Adipocyte (in vitro differentiated cells): ENCODE measurements around the gene ACHE.
A peak's percentile ranks its signal among the peaks of the same experiment; 100 is the strongest.
"Not testable (repeated sequence)": the region's sequence is repeated elsewhere in the genome, so short reads cannot be mapped to it uniquely, and the experiment has no call there.

Source experiments
- DNase-seq: peaks from one replicate; pipeline ENCODE4 v3.0.0-alpha.2; 2015; ENCODE audit warnings: low read depth
- H3K27me3 ChIP-seq: replicated peaks from 2 replicates; pipeline ENCODE4 v1.7.0; 2013; ENCODE audit warnings: mild to moderate bottlenecking, low read length, moderate library complexity; ENCODE audit not compliant: control insufficient read depth, insufficient read depth
- H3K36me3 ChIP-seq: 2 replicates; pipeline ENCODE4 v1.7.0; 2013; ENCODE audit warnings: low read length, mild to moderate bottlenecking, moderate library complexity; ENCODE audit not compliant: control insufficient read depth, insufficient read depth, severe bottlenecking
- H3K4me1 ChIP-seq: 2 replicates; pipeline ENCODE4 v1.7.0; 2013; ENCODE audit warnings: mild to moderate bottlenecking, low read length, moderate library complexity; ENCODE audit not compliant: control insufficient read depth, insufficient read depth
- H3K4me3 ChIP-seq: 2 replicates; pipeline ENCODE4 v1.7.0; 2013; ENCODE audit warnings: mild to moderate bottlenecking, low read length, moderate library complexity
- H3K9ac ChIP-seq: 2 replicates; pipeline ENCODE4 v1.7.0; 2013; ENCODE audit warnings: mild to moderate bottlenecking, low read length, moderate library complexity
- H3K9me3 ChIP-seq: 2 replicates; pipeline ENCODE4 v1.7.0; 2013; ENCODE audit warnings: mild to moderate bottlenecking, low read length, moderate library complexity; ENCODE audit not compliant: control insufficient read depth

ACHE gene

DNA sequence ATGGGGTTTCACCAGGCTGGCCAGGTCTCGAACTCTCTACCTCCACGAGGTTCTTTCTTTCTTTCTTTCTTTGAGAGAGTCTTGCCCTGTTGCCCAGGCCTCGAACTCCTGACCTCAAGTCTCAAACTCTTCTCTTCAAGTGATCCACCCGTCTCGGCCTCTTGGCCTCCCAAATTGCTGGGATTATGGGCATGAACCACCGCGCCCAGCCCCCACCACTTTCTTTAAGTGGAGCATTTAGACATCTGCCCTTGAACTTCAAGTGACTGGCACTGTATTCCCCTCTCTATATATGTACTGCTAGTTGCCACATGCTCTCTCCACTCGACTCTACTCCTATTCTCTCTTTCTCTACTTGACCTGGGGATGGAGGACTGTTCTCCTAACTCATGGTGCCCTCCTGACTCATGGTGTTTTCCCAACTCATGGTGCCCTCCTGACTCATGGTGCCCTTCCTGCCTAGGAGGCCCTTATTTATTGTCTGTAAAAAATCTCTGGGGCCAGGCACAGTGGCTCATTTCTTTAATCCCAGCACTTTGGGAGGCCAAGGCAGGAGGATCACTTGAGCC is 19.3 kb upstream of the ACHE start:
- Histone ChIP-seq H3K27me3 (peaks cover 18% of the 10 kb centered on the region), H3K4me3 (no peak overlapping the region), H3K36me3 (no peaks in the 10 kb centered on the region), H3K9me3 (no peaks in the 10 kb centered on the region), H3K4me1 (peaks cover 3% of the 10 kb centered on the region), H3K9ac (no peak overlapping the region)
- DNase-seq = no peak

DNA sequence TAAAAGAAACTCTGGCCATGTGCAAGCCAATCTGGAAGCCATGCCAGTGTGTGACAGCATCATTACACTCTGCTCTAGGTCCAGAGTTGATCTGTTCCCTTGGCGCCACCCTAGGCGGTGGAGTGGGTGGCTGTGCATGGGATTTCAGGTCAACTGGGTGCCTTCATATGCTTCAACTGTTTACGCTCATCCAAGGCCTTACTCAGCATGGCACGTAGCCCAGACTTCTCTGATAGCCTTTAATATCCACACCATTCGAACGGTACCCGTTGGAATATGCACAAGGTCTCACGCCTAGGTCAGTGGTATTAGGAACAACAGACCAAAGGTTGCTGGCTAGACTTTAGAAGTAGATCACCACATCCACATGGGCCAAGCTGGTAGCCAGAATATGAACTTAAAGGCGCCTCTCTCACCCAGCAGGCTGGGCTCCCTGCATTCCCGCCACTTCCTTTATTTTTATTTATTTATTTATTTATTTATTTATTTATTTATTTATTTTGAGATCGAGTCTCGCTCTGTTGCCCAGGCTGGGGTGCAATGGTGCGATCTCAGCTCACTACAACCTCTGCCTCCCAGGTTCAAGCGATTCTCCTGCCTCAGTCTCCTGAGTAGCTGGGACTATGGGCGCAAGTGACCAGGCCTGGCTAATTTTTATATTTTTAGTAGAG is 18.7 kb upstream of the ACHE start:
- no peaks in the 10 kb centered on the region for H3K9me3 ChIP-seq
- H3K36me3 ChIP-seq = no peaks in the 10 kb centered on the region
- peaks cover 3% of the 10 kb centered on the region for H3K4me1 ChIP-seq
- DNase-seq = no peak
- no peak overlapping the region for H3K4me3 ChIP-seq
- H3K27me3 ChIP-seq = peaks cover 16% of the 10 kb centered on the region
- no peak overlapping the region for H3K9ac ChIP-seq

DNA sequence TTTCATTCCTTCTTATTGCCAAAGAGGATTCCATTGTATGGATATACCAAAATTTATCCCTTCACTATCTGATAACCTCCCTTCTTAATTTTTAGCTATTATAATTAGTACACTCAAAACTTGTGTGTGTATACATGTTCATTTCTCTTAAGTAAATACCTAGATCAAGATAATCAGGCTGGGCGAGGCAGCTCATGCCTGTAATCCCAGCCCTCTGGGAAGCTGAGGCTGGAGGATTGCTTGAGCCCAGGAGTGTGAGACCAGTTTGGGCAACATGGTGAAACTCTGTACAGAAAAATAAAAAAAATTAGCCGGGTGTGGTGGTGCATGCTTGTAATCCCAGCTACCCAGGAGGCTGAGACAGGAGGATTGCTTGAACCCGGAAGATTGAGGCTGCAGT is 15.8 kb upstream of the ACHE start:
- DNase-seq = no peak
- no peaks in the 10 kb centered on the region for H3K36me3 ChIP-seq
- H3K4me1 ChIP-seq = peaks cover 3% of the 10 kb centered on the region
- H3K4me3 ChIP-seq = no peak overlapping the region
- H3K9ac ChIP-seq = no peak overlapping the region
- H3K27me3 ChIP-seq = peaks cover 3% of the 10 kb centered on the region
- H3K9me3 ChIP-seq = peaks cover 4% of the 10 kb centered on the region

DNA sequence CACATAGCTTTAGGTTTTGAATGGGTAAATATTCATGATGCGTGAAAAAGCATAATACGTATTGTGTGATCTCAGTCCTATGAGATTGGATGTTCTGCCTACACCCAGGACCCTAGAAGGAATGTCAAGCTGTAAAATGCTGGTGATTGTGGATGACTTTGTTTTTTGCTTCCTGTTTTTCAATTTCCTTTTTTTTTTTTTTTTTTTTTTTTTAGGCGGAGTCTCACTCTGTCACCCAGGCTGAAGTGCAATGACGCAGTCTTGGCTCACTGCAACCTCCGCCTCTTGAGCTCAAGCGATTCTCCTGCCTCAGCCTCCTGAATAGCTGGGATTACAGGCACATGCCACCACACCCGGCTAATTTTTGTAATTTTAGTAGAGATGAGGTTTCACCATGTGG is 14.8 kb upstream of the ACHE start:
- not testable (repeated sequence) for H3K36me3 ChIP-seq, H3K4me3 ChIP-seq, H3K4me1 ChIP-seq, H3K9me3 ChIP-seq, H3K9ac ChIP-seq, DNase-seq, H3K27me3 ChIP-seq

DNA sequence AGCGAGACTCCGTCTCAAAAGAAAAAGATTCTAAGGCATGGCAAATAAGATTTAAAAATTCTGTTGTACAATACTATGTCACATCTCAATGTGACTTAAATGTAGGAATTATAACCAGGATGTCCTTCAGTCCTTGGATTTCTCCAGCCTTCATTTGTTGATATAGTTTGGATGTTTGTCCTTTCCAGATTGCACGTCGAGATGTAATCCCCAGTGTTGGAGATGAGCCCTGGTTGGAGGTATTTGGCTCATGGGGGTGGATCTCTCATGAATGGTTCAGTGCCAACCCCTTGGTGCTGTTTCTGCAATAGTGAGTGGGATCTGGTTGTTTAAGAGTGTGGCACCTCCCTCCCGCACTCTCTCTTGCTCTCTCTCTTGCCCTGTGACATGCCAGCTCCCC is 12.8 kb upstream of the ACHE start:
- no peak overlapping the region for H3K4me3 ChIP-seq
- no peak overlapping the region for H3K9ac ChIP-seq
- no peaks in the 10 kb centered on the region for H3K36me3 ChIP-seq
- peaks cover 3% of the 10 kb centered on the region for H3K27me3 ChIP-seq
- H3K9me3 ChIP-seq = peaks cover 7% of the 10 kb centered on the region
- H3K4me1 ChIP-seq = no peaks in the 10 kb centered on the region
- no peak for DNase-seq

DNA sequence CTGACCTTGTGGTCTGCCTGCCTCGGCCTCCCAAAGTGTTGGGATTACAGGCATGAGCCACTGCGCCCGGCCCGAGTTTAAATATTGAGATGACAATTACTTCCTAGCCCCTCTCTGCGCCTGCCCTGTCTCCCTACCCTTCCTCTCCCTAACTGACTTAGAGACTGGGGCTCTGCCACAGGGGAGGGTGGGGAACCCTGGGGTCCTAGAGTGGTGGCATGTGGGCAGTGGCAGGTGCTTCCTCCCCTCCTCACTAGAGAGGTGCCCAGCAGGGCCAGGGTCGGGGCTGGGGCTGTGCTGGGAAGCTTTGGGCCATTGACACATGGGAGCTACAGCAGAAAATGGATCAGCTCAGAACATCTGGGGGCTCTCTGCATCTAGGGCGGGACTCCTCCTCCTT is 7.0 kb upstream of the ACHE start:
- DNase-seq = no peak
- Histone ChIP-seq H3K9me3 (peaks cover 7% of the 10 kb centered on the region), H3K36me3 (no peaks in the 10 kb centered on the region), H3K4me1 (no peaks in the 10 kb centered on the region), H3K9ac (no peak overlapping the region), H3K27me3 (peaks cover 25% of the 10 kb centered on the region), H3K4me3 (no peak overlapping the region)

DNA sequence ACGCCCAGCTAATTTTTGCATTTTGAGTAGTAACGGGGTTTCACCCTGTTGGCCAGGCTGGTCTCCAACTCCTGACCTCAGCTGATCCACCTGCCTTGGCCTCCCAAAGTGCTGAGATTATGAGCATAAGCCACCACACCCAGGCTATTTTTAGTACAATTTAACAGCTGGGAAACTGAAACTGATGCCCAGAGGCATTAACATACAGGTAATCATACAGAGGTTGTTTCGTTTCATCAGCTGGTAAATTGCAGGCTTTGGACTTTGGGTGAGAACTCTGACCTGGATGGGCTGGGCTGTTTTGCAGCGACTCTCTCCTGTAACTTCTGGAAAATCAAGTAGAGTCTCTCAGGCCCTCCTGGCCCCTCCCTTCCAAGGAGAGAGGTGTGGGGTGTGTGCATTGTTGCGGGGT is 6.2 kb upstream of the ACHE start:
- no peak for DNase-seq
- no peaks in the 10 kb centered on the region for H3K4me1 ChIP-seq
- peaks cover 7% of the 10 kb centered on the region for H3K9me3 ChIP-seq
- no peaks in the 10 kb centered on the region for H3K36me3 ChIP-seq
- no peak overlapping the region for H3K9ac ChIP-seq
- H3K4me3 ChIP-seq = no peak overlapping the region
- peaks cover 29% of the 10 kb centered on the region for H3K27me3 ChIP-seq

DNA sequence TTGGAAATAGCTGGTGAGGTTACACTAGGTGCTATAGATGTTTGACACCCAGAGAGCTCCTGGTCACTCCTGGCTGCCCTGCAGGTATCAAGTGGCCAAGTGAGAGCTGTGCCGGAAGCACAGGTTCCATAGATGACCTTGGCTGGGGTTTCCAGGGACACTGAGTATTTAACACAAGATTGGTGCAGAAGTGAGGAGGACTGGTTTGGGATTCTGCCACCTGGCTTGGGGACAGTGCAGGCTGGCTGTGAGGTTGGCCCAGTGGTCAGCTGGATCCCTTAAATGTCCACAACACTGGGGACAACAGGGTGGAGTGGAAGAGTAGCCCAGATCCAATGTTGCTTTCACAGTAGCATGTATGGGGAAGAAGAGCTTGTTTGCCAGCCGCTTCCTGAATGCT is 5.3 kb upstream of the ACHE start:
- Histone ChIP-seq H3K36me3 (no peaks in the 10 kb centered on the region), H3K27me3 (peaks cover 34% of the 10 kb centered on the region), H3K9ac (no peak overlapping the region), H3K4me3 (no peak overlapping the region), H3K4me1 (no peaks in the 10 kb centered on the region), H3K9me3 (no peaks in the 10 kb centered on the region)
- DNase-seq = no peak

DNA sequence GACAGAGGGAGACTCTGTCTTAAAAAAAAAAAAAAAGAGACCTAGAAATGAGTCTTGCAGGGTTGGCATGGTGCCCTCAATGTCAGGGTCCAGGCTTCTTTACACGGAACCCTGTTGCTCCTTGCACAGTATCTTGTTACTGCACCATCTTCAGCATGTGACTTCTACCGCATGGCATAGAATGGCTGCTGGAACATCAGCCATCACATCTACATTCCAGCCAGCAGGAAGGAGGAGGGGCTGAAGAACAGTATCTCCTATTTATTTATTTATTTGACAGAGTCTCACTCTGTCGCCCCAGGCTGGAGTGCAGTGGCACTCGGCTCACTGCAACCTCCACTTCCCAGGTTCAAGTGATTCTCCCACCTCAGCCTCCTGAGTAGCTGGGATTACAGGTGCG is 3.7 kb upstream of the ACHE start:
- Histone ChIP-seq H3K9me3 (no peaks in the 10 kb centered on the region), H3K9ac (no peak overlapping the region), H3K36me3 (no peaks in the 10 kb centered on the region), H3K4me3 (no peak overlapping the region), H3K4me1 (no peaks in the 10 kb centered on the region), H3K27me3 (peaks cover 35% of the 10 kb centered on the region)
- DNase-seq = no peak

DNA sequence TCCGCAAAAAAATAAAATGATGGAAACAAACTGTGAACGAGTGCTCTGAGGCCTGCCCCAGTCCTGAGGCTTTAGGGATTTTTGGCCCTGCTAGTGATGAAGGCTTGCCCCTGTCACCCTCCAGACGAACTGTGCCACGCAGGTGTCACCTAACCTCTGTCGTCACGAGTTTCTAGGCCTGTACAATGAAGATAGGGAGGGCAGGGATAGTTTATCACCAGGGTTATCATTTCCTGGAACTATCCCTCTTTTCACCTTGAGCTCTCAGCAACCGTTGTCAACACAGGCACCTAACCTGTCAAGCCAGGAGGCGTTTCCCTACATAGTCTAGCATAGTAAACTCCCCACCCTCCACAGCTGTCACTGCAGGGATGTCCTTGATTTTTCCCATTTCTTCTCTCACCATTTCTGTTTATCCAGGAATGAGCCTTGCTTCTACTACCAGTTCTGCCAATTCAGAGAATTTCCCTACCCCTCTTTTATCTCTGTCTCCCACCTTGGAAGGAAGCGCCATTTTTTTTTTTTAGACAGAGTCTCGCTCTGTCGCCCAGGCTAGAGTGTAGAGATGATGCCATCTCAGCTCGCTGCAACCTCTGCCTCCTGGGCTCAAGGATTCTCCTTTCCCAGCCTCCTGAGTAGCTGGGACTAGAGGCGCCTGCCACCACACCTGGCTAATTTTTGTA is 2.2 kb upstream of the ACHE start:
- peaks cover 6% of the 10 kb centered on the region for H3K4me1 ChIP-seq
- peaks cover 35% of the 10 kb centered on the region for H3K27me3 ChIP-seq
- H3K9ac ChIP-seq = no peak overlapping the region
- peaks cover 2% of the 10 kb centered on the region for H3K36me3 ChIP-seq
- DNase-seq = no peak
- H3K9me3 ChIP-seq = no peaks in the 10 kb centered on the region
- H3K4me3 ChIP-seq = no peak overlapping the region

DNA sequence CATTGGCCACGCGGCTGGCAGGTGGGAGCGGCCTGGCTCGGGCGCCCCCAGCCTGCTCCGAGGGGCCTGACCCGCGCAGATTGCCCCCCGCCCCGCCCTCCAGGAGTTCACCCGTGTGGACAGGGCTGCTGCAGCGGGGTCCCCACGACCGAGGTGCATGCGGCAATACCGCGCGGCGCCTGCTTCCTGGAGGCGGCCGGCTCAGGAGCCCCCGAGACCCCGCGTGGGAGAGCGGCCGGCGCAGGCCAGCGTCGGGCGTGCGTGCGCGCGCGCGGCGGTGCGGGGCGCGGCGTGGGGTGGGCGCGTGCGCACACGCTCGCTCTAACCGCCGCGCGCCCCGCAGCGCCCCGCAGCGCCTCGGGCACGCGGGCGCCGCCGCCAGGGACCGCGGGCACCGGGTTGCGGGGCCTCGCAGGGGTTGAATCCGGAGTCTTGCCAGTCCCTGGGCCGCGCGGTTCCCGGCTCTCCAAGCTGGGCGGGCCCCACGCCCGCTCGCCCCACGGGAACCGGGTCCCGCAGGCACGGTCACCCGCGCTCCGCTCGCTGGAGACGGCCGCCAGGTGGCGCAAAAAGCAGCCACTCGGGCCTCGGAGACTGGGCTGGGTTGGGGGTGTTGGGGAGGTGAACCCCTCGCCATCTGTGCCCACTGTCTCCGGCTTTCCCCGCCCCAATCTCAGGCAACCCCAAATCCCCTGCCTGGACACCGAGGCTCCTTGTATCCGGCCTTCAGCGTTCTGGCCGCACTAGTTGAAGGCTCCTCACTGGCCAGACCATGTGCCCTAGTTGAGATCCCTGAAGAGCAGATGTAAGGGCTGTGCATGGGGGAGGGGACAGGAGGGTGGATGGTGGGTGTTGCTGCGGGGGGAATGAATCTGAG is 1.3 kb upstream of the ACHE start:
- peaks cover 5% of the 10 kb centered on the region for H3K36me3 ChIP-seq
- H3K4me3 ChIP-seq = no peak overlapping the region
- no peak overlapping the region for H3K9ac ChIP-seq
- peaks cover 8% of the 10 kb centered on the region for H3K4me1 ChIP-seq
- H3K9me3 ChIP-seq = no peaks in the 10 kb centered on the region
- H3K27me3 ChIP-seq = peaks cover 32% of the 10 kb centered on the region
- peak; percentile 80 for DNase-seq
